Astrocyte of the spinal cord (primary cell): Measurements from ENCODE around the gene ARL13A.

Source experiments
- DNase-seq: peaks from one replicate; pipeline ENCODE4 v3.0.0; 2011; ENCODE audit warnings: low read depth, low spot score
- H3K4me3 ChIP-seq: 2 replicates; pipeline ENCODE4 v1.5.1; 2011; ENCODE audit warnings: low read depth, mild to moderate bottlenecking, low read length, moderate library complexity
- in situ Hi-C: cut with HindIII; loops from 2 replicates; pipeline ENCODE4 v1.10.0; 2017; ENCODE audit warnings: low sequenced_read_pairs
- TF ChIP-seq, protein P1 (sequence below): IDR thresholded peaks from 2 replicates; pipeline ENCODE4 v1.5.1; 2012; ENCODE audit warnings: low read depth, mild to moderate bottlenecking, low read length, inconsistent platforms

The ARL13A gene

DNA sequence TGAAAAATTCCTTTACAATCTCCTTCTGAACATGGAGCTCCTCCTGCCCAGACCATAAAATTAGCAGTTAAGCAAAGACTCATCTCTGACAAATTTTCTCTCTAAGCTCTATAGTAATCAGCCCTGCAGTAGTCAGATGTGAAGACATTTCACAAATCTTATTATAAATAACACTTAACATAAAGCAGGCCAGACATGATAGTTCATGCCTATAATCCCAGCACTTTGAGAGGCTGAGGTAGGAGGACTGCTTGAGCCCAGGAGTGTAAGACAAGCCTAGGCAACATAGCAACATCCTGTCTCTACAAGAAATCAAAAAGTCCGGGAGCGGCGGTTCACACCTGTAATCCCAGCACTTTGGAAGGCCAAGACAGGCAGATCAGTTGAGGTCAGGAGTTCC, 52.5 kb downstream of the ARL13A start:
- in situ Hi-C loops: no loop called here
- DNase-seq: no peak
- no peak overlapping the region for H3K4me3 ChIP-seq
- TF ChIP-seq, protein P1, sequence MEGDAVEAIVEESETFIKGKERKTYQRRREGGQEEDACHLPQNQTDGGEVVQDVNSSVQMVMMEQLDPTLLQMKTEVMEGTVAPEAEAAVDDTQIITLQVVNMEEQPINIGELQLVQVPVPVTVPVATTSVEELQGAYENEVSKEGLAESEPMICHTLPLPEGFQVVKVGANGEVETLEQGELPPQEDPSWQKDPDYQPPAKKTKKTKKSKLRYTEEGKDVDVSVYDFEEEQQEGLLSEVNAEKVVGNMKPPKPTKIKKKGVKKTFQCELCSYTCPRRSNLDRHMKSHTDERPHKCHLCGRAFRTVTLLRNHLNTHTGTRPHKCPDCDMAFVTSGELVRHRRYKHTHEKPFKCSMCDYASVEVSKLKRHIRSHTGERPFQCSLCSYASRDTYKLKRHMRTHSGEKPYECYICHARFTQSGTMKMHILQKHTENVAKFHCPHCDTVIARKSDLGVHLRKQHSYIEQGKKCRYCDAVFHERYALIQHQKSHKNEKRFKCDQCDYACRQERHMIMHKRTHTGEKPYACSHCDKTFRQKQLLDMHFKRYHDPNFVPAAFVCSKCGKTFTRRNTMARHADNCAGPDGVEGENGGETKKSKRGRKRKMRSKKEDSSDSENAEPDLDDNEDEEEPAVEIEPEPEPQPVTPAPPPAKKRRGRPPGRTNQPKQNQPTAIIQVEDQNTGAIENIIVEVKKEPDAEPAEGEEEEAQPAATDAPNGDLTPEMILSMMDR: no peak

DNA sequence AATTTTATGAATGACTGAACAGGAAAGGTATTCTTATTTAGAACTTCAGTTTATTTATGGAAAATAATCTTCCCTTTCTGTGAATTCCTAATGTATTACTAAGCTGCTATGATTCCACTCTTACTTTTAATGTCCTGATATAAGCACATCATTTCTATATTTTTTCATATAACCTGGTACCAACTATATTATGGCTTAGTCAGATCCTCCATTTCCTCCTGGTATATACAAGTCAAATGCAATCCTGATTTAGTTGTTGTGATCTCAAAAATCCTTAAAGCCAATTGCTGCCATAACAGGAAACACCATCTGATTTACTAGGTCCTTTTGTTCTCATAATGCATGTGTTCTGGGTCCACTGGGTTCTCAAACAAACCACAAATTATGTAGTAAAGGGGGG, 55.6 kb downstream of the ARL13A start:
- H3K4me3 ChIP-seq: no peak overlapping the region
- in situ Hi-C loops: no loop called here
- no peak for DNase-seq
- TF ChIP-seq, protein P1: no peak

DNA sequence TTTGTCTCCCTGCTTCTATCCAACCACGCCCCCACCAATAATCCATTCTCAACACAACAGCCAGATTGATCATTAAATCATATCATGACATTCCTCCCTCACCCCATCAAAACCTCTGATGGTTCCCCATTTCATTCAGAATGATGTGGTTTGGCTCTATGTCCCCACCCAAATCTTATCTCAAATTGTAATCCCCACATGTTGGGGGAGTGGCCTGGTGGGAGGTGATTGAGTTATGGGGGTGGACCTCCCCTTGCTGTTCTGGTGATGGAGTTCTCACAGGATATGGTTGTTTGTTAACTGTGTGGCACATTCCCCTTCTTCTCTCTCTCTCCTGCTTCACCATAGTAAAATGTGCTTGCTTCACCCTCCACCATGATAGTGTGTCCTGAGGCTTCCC, 59.1 kb downstream of the ARL13A start:
- no peak for DNase-seq
- in situ Hi-C loops: no loop called here
- TF ChIP-seq, protein P1: no peak
- no peak overlapping the region for H3K4me3 ChIP-seq

DNA sequence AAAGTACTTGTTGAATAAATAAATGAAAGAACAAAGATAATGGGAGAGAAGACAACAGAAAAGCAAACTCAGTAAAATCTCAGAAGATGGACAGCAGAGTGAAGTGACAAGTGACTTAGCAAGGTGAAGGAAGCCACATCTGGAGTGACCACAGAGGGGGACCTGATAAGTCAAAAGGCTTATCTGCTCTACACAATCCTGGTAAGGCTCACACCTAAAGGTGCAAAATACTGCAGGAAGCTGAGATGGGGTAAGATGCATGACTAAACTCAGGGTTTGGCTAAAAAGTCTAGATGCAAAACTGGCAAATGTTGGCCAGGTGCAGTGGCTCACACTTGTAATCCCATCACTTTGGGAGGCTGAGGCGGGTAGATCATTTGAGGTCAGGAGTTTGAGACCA, 60.2 kb downstream of the ARL13A start:
- DNase-seq: no peak
- TF ChIP-seq, protein P1: no peak
- in situ Hi-C loops: no loop called here
- no peak overlapping the region for H3K4me3 ChIP-seq

- in situ Hi-C loops: no loop called here
- TF ChIP-seq, protein P1: no peak
- DNase-seq: no peak
- no peak overlapping the region for H3K4me3 ChIP-seq
Measured at GRCh38 chrX:101037231-101037630, 67.7 kb downstream of the ARL13A start.

GRCh38 chrX:101040197-101040596, 70.7 kb downstream of the ARL13A start:
- no peak for DNase-seq
- H3K4me3 ChIP-seq: no peak overlapping the region
- in situ Hi-C loops: no loop called here
- TF ChIP-seq, protein P1: no peak
